HG03196 (cell line): ENCODE results near the gene CADM2.

ENCODE experiments used
- ATAC-seq: cut with Tn5 transposase; IDR thresholded peaks from one replicate; pipeline ENCODE4 v1.9.1; 2021; ENCODE audit not compliant: unreplicated experiment

The CADM2 gene

GRCh38 chr3:86087160-86087871 lies 1128.5 kb downstream of the CADM2 start:
- no peak for ATAC-seq

- no peak for ATAC-seq
Observed at GRCh38 chr3:86104154-86104553, 1145.4 kb downstream of the CADM2 start.

- no peak for ATAC-seq
Observed at GRCh38 chr3:86109434-86109833, 1150.6 kb downstream of the CADM2 start.
